ENCODE measurements around the gene PABPC5.
A peak's percentile ranks its signal among the peaks of the same experiment; 100 is the strongest.

Gene PABPC5

GRCh38 chrX:91434351-91435168, at the start of gene PABPC5:
TSS of gene PABPC5 (plus strand) at chrX:91434839. CDS start at chrX:91435578, 739 bp downstream.
- no peak for TF ChIP-seq CTCF (IDR thresholded peaks at IDR 0.05; ENCODE audit: control insufficient read depth, extremely low read depth, insufficient read depth)
- DNase-seq (ENCODE audit: low read depth) = peak; percentile 54
- H3K4me3 ChIP-seq (ENCODE audit: low read depth, low read length) = peak within 1 kb of the TSS; percentile 58

DNA sequence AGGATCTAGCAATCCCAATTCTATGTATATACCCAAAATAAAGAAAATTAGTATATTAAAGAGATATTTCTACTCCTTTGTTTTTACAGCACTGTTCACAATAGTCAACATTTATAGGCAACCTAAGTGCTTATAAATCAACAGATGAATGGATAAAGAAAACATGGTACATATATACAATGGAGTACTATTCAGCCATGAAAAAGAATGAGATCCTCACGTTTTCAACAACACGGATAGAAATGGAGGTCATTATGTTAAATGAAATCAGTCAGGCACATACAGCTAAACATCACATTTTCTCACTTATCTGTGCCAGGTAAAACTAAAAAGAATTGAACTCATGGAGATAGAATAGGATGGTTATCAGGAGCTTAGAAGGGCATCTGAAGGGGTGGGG, 45.6 kb upstream of the PABPC5 start:
- DNase-seq (ENCODE audit: low read depth) = no peak
- TF ChIP-seq CTCF (IDR thresholded peaks at IDR 0.05; ENCODE audit: control insufficient read depth, extremely low read depth, insufficient read depth) = no peak
- no peak overlapping the region for H3K4me3 ChIP-seq (ENCODE audit: low read depth, low read length)

GRCh38 chrX:91414713-91415112, 19.9 kb upstream of the PABPC5 start:
- no peak for DNase-seq (ENCODE audit: low read depth)
- no peak overlapping the region for H3K4me3 ChIP-seq (ENCODE audit: low read depth, low read length)
- no peak for TF ChIP-seq CTCF (IDR thresholded peaks at IDR 0.05; ENCODE audit: control insufficient read depth, extremely low read depth, insufficient read depth)

DNA sequence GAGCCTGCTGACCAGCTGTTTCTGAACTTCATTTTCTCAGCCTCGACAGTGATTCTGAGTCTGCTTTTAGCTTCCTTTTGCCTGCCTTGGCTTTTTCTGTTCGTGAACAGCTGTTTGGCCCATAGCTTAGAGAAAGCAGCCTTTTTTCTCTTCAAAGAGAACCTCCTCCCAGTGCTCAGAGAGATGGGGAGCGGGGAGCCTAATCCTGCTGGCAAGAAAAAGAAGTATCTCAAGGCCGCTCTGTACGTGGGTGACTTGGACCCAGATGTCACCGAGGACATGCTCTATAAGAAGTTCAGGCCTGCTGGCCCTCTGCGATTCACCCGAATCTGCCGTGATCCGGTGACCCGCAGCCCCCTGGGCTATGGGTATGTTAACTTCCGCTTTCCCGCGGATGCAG, 756 bp downstream of the PABPC5 start:
- H3K4me3 ChIP-seq (ENCODE audit: low read depth, low read length) = peak overlapping the region; percentile 58
- no peak for DNase-seq (ENCODE audit: low read depth)
- TF ChIP-seq CTCF (IDR thresholded peaks at IDR 0.05; ENCODE audit: control insufficient read depth, extremely low read depth, insufficient read depth) = no peak
